Endothelial cell of umbilical vein (primary cell): ENCODE results near the gene JMJD8. TPM values are rescaled to one million over a fixed set of nuclear protein-coding genes. Genes with fewer than 3 reads are reported as not detected.

Experiments
- BruUV-seq: library from RNA; stranded (reverse); fragments of 400-500 nt; replicated peaks from 2 replicates; lab custom pipeline; 2021; lab: Mats Ljungman, UMichigan
- CTCF ChIA-PET: fragments of 300-600, 350-600 bp; sonication (Branson Sonifier 250); formaldehyde crosslinking; loops from one replicate; lab custom pipeline; 2021; ENCODE audit warnings: antibody characterized with exemption, inconsistent platforms; lab: Charles Lee
- POLR2A ChIA-PET: fragments of 300-600, 350-600 bp; sonication (Branson Sonifier 250); formaldehyde crosslinking; loops from one replicate; lab custom pipeline; 2021; ENCODE audit warnings: antibody characterized with exemption, inconsistent platforms; lab: Charles Lee
- DNase-seq: peaks from one replicate; pipeline ENCODE4 v3.0.0-alpha.2; 2011; ENCODE audit warnings: low read depth, low spot score
- FAIRE-seq: peaks from 2 replicates; lab custom pipeline; 2011; peaks lifted over from hg19 to GRCh38; lab: Jason Lieb, UNC
- H2AFZ ChIP-seq: 2 replicates; pipeline ENCODE4 v1.6.0; 2012; ENCODE audit warnings: low read depth, low read length, control low read depth, inconsistent platforms
- H3K27ac ChIP-seq: 2 replicates; pipeline ENCODE4 v1.5.1; 2011; ENCODE audit warnings: low read depth, mild to moderate bottlenecking, control low read depth, low read length, moderate library complexity; ENCODE audit not compliant: insufficient read depth
- H3K27me3 ChIP-seq, 2 experiments: 2 replicates each; pipeline versions ENCODE4 v1.6.0 to v1.6.1; 2011; ENCODE audit warnings: low read length in 2 of 2, mixed read lengths in 1 of 2; ENCODE audit not compliant: control insufficient read depth in 2 of 2, insufficient read depth in 2 of 2
- H3K36me3 ChIP-seq, 2 experiments: 2 replicates in 1 of 2; 3 replicates in 1 of 2; pipeline ENCODE4 v1.5.1; 2011; ENCODE audit warnings: low read length in 2 of 2, mild to moderate bottlenecking in 1 of 2, moderate library complexity in 1 of 2; ENCODE audit not compliant: control insufficient read depth in 2 of 2, insufficient read depth in 2 of 2; ENCODE audit errors: extremely low read depth in 1 of 2
- H3K4me1 ChIP-seq: 3 replicates; pipeline ENCODE4 v1.5.1; 2011; ENCODE audit warnings: mild to moderate bottlenecking, low read length; ENCODE audit not compliant: control insufficient read depth, insufficient read depth; ENCODE audit errors: extremely low read depth
- H3K4me2 ChIP-seq: 2 replicates; pipeline ENCODE4 v1.6.1; 2011; ENCODE audit warnings: low read length, control low read depth, mixed read lengths; ENCODE audit not compliant: insufficient read depth
- H3K4me3 ChIP-seq, 3 experiments: fragments of 200-600 bp in 1 of 3; sonication (generic), shearing (Covaris generic) in 1 of 3; replicated peaks in 1 of 3; 2 replicates each; pipeline ENCODE4 v1.5.1; 2011 to 2016; ENCODE audit warnings: control low read depth in 3 of 3, low read length in 3 of 3, mild to moderate bottlenecking in 2 of 3, inconsistent platforms in 1 of 3, low read depth in 1 of 3, moderate library complexity in 1 of 3; ENCODE audit not compliant: insufficient read depth in 1 of 3
- H3K79me2 ChIP-seq: 2 replicates; pipeline ENCODE4 v1.6.0; 2012; ENCODE audit warnings: low read length, inconsistent platforms; ENCODE audit not compliant: control insufficient read depth, insufficient read depth
- H3K9ac ChIP-seq: replicated peaks from 2 replicates; pipeline ENCODE3; 2011; ENCODE audit warnings: low read length, control low read depth; ENCODE audit not compliant: insufficient read depth; ENCODE audit errors: extremely low read depth
- H3K9me1 ChIP-seq: replicated peaks from 3 replicates; pipeline ENCODE4 v1.6.0; 2011; ENCODE audit warnings: mild to moderate bottlenecking, low read length; ENCODE audit not compliant: control insufficient read depth, insufficient read depth; ENCODE audit errors: extremely low read depth
- H3K9me3 ChIP-seq: replicated peaks from 2 replicates; pipeline ENCODE4 v1.5.1; 2012; ENCODE audit warnings: low read length, inconsistent platforms; ENCODE audit not compliant: control insufficient read depth, insufficient read depth
- H4K20me1 ChIP-seq: replicated peaks from 2 replicates; pipeline ENCODE3; 2011; ENCODE audit warnings: mild to moderate bottlenecking, low read length; ENCODE audit not compliant: control insufficient read depth, insufficient read depth; ENCODE audit errors: extremely low read depth
- EZH2 ChIP-seq: IDR thresholded peaks from 2 replicates; pipeline ENCODE4 v1.6.1; 2012; ENCODE audit warnings: borderline replicate concordance, low read depth, mild to moderate bottlenecking, moderate library complexity, low read length, inconsistent platforms; ENCODE audit not compliant: severe bottlenecking
- FOS ChIP-seq: IDR thresholded peaks from 2 replicates; pipeline ENCODE4 v1.6.1; 2011; ENCODE audit warnings: mild to moderate bottlenecking, low read length, moderate library complexity, borderline replicate concordance; ENCODE audit not compliant: insufficient read depth
- GATA2 ChIP-seq: IDR thresholded peaks from 2 replicates; pipeline ENCODE4 v1.7.0; 2011; ENCODE audit warnings: low read depth, mild to moderate bottlenecking, moderate library complexity, mixed read lengths, low read length; ENCODE audit not compliant: insufficient read length, insufficient read depth
- JUN ChIP-seq: IDR thresholded peaks from 2 replicates; pipeline ENCODE4 v1.6.1; 2011; ENCODE audit warnings: borderline replicate concordance, low read depth; ENCODE audit not compliant: insufficient read length, insufficient read depth
- MYC ChIP-seq: IDR thresholded peaks from one replicate; pipeline ENCODE4 v1.6.1; 2011; ENCODE audit warnings: mild to moderate bottlenecking, low read depth, low read length
- POLR2A ChIP-seq: IDR thresholded peaks from 2 replicates; pipeline ENCODE4 v1.6.1; 2012; ENCODE audit warnings: low read depth, mild to moderate bottlenecking, control low read depth, low read length
- POLR2AphosphoS5 ChIP-seq: IDR thresholded peaks from 2 replicates; pipeline ENCODE4 v1.6.1; 2012; ENCODE audit warnings: low read depth, mild to moderate bottlenecking, control low read depth, low read length, moderate library complexity; ENCODE audit not compliant: insufficient read depth
- dilution Hi-C: fragments of 300-500 bp; cut with MboI; formaldehyde crosslinking; loops from one replicate; pipeline ENCODE4 v1.15.0; 2019; ENCODE audit warnings: low sequenced_read_pairs; ENCODE audit not compliant: extremely low pct_ligation_motif_present
- intact Hi-C: fragments of 100-400 bp; cut with micrococcal nuclease; formaldehyde crosslinking; loops from one replicate; pipeline ENCODE4 v1.10.0; 2022
- polyA plus RNA-seq, 4 experiments: library from polyadenylated mRNA; depleted of rRNA in 3 of 4; stranded (reverse) in 3 of 4; unstranded in 1 of 4; fragments of >200 nt; gene quantifications; 2 replicates each; pipeline versions ENCODE4 v1.2.1 to v1.2.3, GENCODE V29; 2011 to 2012; ENCODE audit warnings: missing spikeins in 1 of 4
- total RNA-seq: library from RNA; stranded (reverse); gene quantifications from 2 replicates; pipeline ENCODE4 v1.2.3, GENCODE V29; 2021
- TF ChIP-seq, protein P1 (sequence below): IDR thresholded peaks from 2 replicates; pipeline ENCODE4 v1.6.1; 2011; ENCODE audit not compliant: insufficient read depth, insufficient read length
- TF ChIP-seq, protein P2 (sequence below), 2 donors: IDR thresholded peaks; 1 replicate in 1 of 2; 2 replicates in 1 of 2; pipeline ENCODE4 v1.5.1; 2011; ENCODE audit warnings: low read length in 2 of 2, mild to moderate bottlenecking in 2 of 2, moderate library complexity in 2 of 2, control low read depth in 1 of 2, inconsistent platforms in 1 of 2, low read depth in 1 of 2; ENCODE audit not compliant: insufficient read depth in 1 of 2; ENCODE audit errors: extremely low read depth in 1 of 2

The JMJD8 gene
- total and polyA plus RNA-seq, 2 donors (not counting 3 experiments of a cell fraction or from before 2014, with no cell fraction given) = 55.1 to 102 TPM

GRCh38 chr16:679814-680624 is 4.1 kb downstream of the JMJD8 start, which contains the start of gene STUB1:
Gene STUB1 (plus strand): TSS chr16:680410. CDS start chr16:680526, 116 bp downstream.
- FAIRE-seq (peak; percentile 81), DNase-seq (peak; percentile 90)
- H3K9me3 ChIP-seq = no peaks in the 10 kb centered on the region
- peak within 1 kb of the TSS; percentile 76 for H2AFZ ChIP-seq
- H3K9ac ChIP-seq = peak within 1 kb of the TSS; percentile 49
- H3K36me3 ChIP-seq = peaks cover 7 to 12% of the 10 kb centered on the region in 2 experiments
- H3K27me3 ChIP-seq = no peaks in the 10 kb centered on the region
- intact Hi-C loops = loop anchor here (1.0 kb wide), 1 partner anchor 12 kb away; the partner anchor contains the start of gene RHOT2
- H3K4me2 ChIP-seq = peak within 1 kb of the TSS; percentile 66
- peaks cover 31% of the 10 kb centered on the region for H3K79me2 ChIP-seq
- peaks cover 20% of the 10 kb centered on the region for H3K4me1 ChIP-seq
- ChIA-PET POLR2A (no interaction called here), CTCF (interaction anchor here (0.7 to 1.8 kb wide), 4 partner anchors 12 to 101 kb away, joined by 3 to 5 read pairs (median 4); no protein-coding TSS in a partner anchor)
- H3K27ac ChIP-seq = peak within 1 kb of the TSS; percentile 31
- no peaks in the 10 kb centered on the region for H4K20me1 ChIP-seq
- dilution Hi-C loops = no loop called here
- TF ChIP-seq JUN = no peak
- no peak for TF ChIP-seq EZH2
- peak; percentile 92 for TF ChIP-seq POLR2A
- TF ChIP-seq GATA2 = no peak
- TF ChIP-seq, protein P1, sequence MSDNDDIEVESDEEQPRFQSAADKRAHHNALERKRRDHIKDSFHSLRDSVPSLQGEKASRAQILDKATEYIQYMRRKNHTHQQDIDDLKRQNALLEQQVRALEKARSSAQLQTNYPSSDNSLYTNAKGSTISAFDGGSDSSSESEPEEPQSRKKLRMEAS = no peak
- TF ChIP-seq MYC = no peak
- TF ChIP-seq, protein P2, sequence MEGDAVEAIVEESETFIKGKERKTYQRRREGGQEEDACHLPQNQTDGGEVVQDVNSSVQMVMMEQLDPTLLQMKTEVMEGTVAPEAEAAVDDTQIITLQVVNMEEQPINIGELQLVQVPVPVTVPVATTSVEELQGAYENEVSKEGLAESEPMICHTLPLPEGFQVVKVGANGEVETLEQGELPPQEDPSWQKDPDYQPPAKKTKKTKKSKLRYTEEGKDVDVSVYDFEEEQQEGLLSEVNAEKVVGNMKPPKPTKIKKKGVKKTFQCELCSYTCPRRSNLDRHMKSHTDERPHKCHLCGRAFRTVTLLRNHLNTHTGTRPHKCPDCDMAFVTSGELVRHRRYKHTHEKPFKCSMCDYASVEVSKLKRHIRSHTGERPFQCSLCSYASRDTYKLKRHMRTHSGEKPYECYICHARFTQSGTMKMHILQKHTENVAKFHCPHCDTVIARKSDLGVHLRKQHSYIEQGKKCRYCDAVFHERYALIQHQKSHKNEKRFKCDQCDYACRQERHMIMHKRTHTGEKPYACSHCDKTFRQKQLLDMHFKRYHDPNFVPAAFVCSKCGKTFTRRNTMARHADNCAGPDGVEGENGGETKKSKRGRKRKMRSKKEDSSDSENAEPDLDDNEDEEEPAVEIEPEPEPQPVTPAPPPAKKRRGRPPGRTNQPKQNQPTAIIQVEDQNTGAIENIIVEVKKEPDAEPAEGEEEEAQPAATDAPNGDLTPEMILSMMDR (IDR thresholded peaks at IDR 0.05; ENCODE audit: extremely low read depth in 1 of 2, insufficient read depth in 1 of 2, low read depth in 1 of 2, low read length in 2 of 2) = no peak
- TF ChIP-seq POLR2AphosphoS5 = peak; percentile 89
- TF ChIP-seq FOS = no peak
- no peaks in the 10 kb centered on the region for H3K9me1 ChIP-seq
- peak within 1 kb of the TSS; percentile 68 to 83 (median 71) for H3K4me3 ChIP-seq
- no TSS peak for BruUV-seq
